Measurements from ENCODE around the gene FYCO1.

- no peak for TF ChIP-seq CTCF (IDR thresholded peaks at IDR 0.05 in 2 of 3, conservative IDR thresholded peaks at IDR 0.05 in 1 of 3; ENCODE audit: control insufficient read depth in 2 of 3, extremely low read depth in 1 of 3, insufficient read depth in 1 of 3, low read depth in 3 of 3, low read length in 3 of 3)
- TF ChIP-seq EP300 (IDR thresholded peaks at IDR 0.05; ENCODE audit: borderline replicate concordance in 1 of 2, control insufficient read depth in 1 of 2, low read depth in 2 of 2, low read length in 2 of 2), result no peak
- no peak for TF ChIP-seq NR2C2 (IDR thresholded peaks at IDR 0.05; ENCODE audit: borderline replicate concordance, control insufficient read depth, insufficient read length, low read depth)
- no peak for TF ChIP-seq RFX5 (IDR thresholded peaks at IDR 0.05; ENCODE audit: low read depth, low read length)
- TF ChIP-seq YY1 (IDR thresholded peaks at IDR 0.05; ENCODE audit: low read depth, low read length), result no peak
- no peak for TF ChIP-seq ATF2 (IDR thresholded peaks at IDR 0.05; ENCODE audit: low read length)
- TF ChIP-seq POLR2AphosphoS5 (IDR thresholded peaks at IDR 0.05; ENCODE audit: low read length), result no peak
- TF ChIP-seq RELA (IDR thresholded peaks at IDR 0.05; ENCODE audit: borderline replicate concordance, partially characterized antibody), result no peak
- no peak for TF ChIP-seq ZSCAN29 (IDR thresholded peaks at IDR 0.05)
- TF ChIP-seq ELK1 (IDR thresholded peaks at IDR 0.05; ENCODE audit: low read depth, low read length), result no peak
These were observed 53.4 kb downstream of the FYCO1 start for GRCh38 chr3:45942051-45942825.

All from GM12878 (cell line).